HCT116 (cell line): ENCODE data around the gene CT45A7. TPM values are rescaled to one million over a fixed set of nuclear protein-coding genes. Genes with fewer than 3 reads are reported as not detected.
"Not testable (repeated sequence)": the region's sequence is repeated elsewhere in the genome, so short reads cannot be mapped to it uniquely, and the experiment has no call there.

ENCODE experiments used
- ATAC-seq: fragments of 200-7000 bp; cut with Tn5 transposase; 2 replicates; pipeline ENCODE4 v1.9.1; 2020; ENCODE audit warnings: mild to moderate bottlenecking, moderate library complexity
- BruUV-seq: library from RNA; stranded (reverse); fragments of 400-500 nt; replicated peaks from 2 replicates; lab custom pipeline; 2021; lab: Mats Ljungman, UMichigan
- CTCF ChIA-PET: fragments of 300-600 bp; sonication (Branson Sonifier 250); formaldehyde crosslinking; loops from one replicate; lab custom pipeline; 2021; ENCODE audit warnings: antibody characterized with exemption; lab: Charles Lee
- POLR2A ChIA-PET: fragments of 300-600, 350-600 bp; sonication (Branson Sonifier 250); formaldehyde crosslinking; loops from one replicate; lab custom pipeline; 2021; ENCODE audit warnings: antibody characterized with exemption; lab: Charles Lee
- RAD21 ChIA-PET, 2 experiments: fragments of 300-600 bp; sonication (Branson Sonifier 250); formaldehyde crosslinking; loops; one replicate each; lab custom pipeline; 2023; ENCODE audit warnings: low total read pairs in 2 of 2; ENCODE audit not compliant: uncharacterized antibody in 2 of 2, unreplicated experiment in 2 of 2, low non-redundant PET in 1 of 2; lab: Charles Lee
- DNase-seq: peaks from one replicate; pipeline ENCODE4 v3.0.0-alpha.2; 2010; ENCODE audit warnings: low read depth, low spot score
- H2AFZ ChIP-seq: fragments of 200-600 bp; shearing (Covaris generic), sonication (generic); 2 replicates; pipeline ENCODE4 v1.6.1; 2017; ENCODE audit warnings: low read depth, mixed run types, mixed read lengths, antibody characterized with exemption, low read length; ENCODE audit not compliant: poor library complexity, severe bottlenecking
- H3K27ac ChIP-seq: 2 replicates; pipeline ENCODE4 v1.5.1; 2012; ENCODE audit warnings: low read depth, low read length
- H3K27me3 ChIP-seq: fragments of 200-600 bp; sonication (generic); 2 replicates; pipeline ENCODE4 v1.6.1; 2016; ENCODE audit warnings: mixed run types, low read length, mixed read lengths; ENCODE audit not compliant: insufficient read depth
- H3K36me3 ChIP-seq, 2 experiments: fragments of 200-500 bp in 1 of 2; fragments of 200-600 bp in 1 of 2; sonication (Bioruptor generic) in 1 of 2; sonication (generic) in 1 of 2; 2 replicates each; pipeline versions ENCODE4 v1.5.1 to v1.6.1; 2014 to 2016; ENCODE audit warnings: low read length in 2 of 2, inconsistent platforms in 1 of 2, mixed read lengths in 1 of 2, mixed run types in 1 of 2; ENCODE audit not compliant: insufficient read depth in 2 of 2, control insufficient read depth in 1 of 2
- H3K4me1 ChIP-seq, 2 experiments: fragments of 200-600 bp in 1 of 2; sonication (generic) in 1 of 2; 2 replicates each; pipeline versions ENCODE4 v1.5.1 to v1.6.1; 2012 to 2017; ENCODE audit warnings: low read length in 2 of 2, inconsistent platforms in 1 of 2, mild to moderate bottlenecking in 1 of 2, mixed read lengths in 1 of 2, mixed run types in 1 of 2, moderate library complexity in 1 of 2; ENCODE audit not compliant: insufficient read depth in 2 of 2, control insufficient read depth in 1 of 2
- H3K4me2 ChIP-seq: fragments of 200-600 bp; sonication (generic); 2 replicates; pipeline ENCODE4 v1.6.1; 2017; ENCODE audit warnings: mixed run types, low read length, mixed read lengths
- H3K4me3 ChIP-seq, 2 experiments: fragments of 200-600 bp in 1 of 2; sonication (generic) in 1 of 2; replicated peaks in 1 of 2; 2 replicates each; pipeline ENCODE4 v1.5.1; 2011 to 2016; ENCODE audit warnings: low read length in 2 of 2, control low read depth in 1 of 2, low read depth in 1 of 2, mild to moderate bottlenecking in 1 of 2, mixed read lengths in 1 of 2, mixed run types in 1 of 2
- H3K79me2 ChIP-seq: fragments of 200-600 bp; sonication (generic); 2 replicates; pipeline ENCODE4 v1.6.1; 2017; ENCODE audit warnings: mild to moderate bottlenecking, mixed run types, low read length, moderate library complexity, mixed read lengths; ENCODE audit not compliant: insufficient read depth
- H3K9ac ChIP-seq: fragments of 200-600 bp; sonication (generic); 2 replicates; pipeline ENCODE4 v1.6.1; 2016; ENCODE audit warnings: low read length, mixed read lengths
- H3K9me2 ChIP-seq: fragments of 200-600 bp; sonication (generic), shearing (Covaris generic); 2 replicates; pipeline ENCODE4 v1.6.1; 2017; ENCODE audit warnings: mixed run types, mild to moderate bottlenecking, moderate library complexity; ENCODE audit not compliant: insufficient read depth
- H3K9me3 ChIP-seq, 2 experiments: fragments of 200-500 bp in 1 of 2; fragments of 200-600 bp in 1 of 2; sonication (Bioruptor generic) in 1 of 2; sonication (generic) in 1 of 2; 2 replicates each; pipeline ENCODE4 v1.6.1; 2014 to 2017; ENCODE audit warnings: low read length in 2 of 2, mixed read lengths in 2 of 2, inconsistent platforms in 1 of 2, low read depth in 1 of 2, mild to moderate bottlenecking in 1 of 2, mixed run types in 1 of 2, moderate library complexity in 1 of 2; ENCODE audit not compliant: control insufficient read depth in 1 of 2, insufficient read depth in 1 of 2
- H4K20me1 ChIP-seq: fragments of 200-600 bp; sonication (generic), shearing (Covaris generic); 2 replicates; pipeline ENCODE4 v1.6.1; 2017; ENCODE audit warnings: mixed run types, mild to moderate bottlenecking, moderate library complexity; ENCODE audit not compliant: insufficient read depth
- intact Hi-C: fragments of 100-400 bp; cut with micrococcal nuclease; formaldehyde crosslinking; loops from 2 replicates; pipeline ENCODE4 v1.10.0; 2022
- total RNA-seq: library from RNA; stranded (reverse); gene quantifications from one replicate; pipeline ENCODE4 v1.2.1, GENCODE V29; 2021; ENCODE audit not compliant: unreplicated experiment

Gene CT45A7
- total RNA-seq, 1 experiment from 2014 or later = not detected

DNA sequence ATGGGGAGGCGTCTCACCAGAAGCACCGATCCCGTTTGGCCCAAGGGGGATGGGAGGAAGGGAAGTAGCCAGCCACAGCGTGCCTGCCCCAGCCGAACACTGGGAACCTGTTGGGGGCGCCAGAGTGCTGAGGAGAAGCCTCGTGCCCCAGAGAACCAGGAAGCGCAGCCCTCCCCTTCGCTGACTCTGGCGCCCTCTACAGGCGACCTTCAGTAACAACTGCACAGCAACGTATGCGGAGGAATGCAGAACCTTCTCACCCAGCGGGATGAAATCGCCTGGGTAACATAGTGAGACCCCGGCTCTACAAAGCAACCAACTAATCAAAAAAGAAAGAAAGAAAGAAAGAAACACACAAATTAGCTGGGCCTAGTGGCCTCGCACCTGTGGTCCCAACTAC is 17.2 kb downstream of the CT45A7 start, which contains the start of gene CT45A2:
Gene CT45A2, minus strand, starts transcription at position 101 of the 400 bp plus-strand sequence. CDS start 3,747 bp downstream, outside the sequence.
- H3K9me3 ChIP-seq, RAD21 ChIA-PET, H3K9me2 ChIP-seq, H3K4me1 ChIP-seq, H3K4me2 ChIP-seq, intact Hi-C loops, H3K36me3 ChIP-seq, H3K4me3 ChIP-seq, CTCF ChIA-PET, H3K79me2 ChIP-seq, POLR2A ChIA-PET, H3K9ac ChIP-seq, H3K27me3 ChIP-seq, H4K20me1 ChIP-seq, DNase-seq, ATAC-seq, H2AFZ ChIP-seq, BruUV-seq, H3K27ac ChIP-seq: not testable (repeated sequence)

DNA sequence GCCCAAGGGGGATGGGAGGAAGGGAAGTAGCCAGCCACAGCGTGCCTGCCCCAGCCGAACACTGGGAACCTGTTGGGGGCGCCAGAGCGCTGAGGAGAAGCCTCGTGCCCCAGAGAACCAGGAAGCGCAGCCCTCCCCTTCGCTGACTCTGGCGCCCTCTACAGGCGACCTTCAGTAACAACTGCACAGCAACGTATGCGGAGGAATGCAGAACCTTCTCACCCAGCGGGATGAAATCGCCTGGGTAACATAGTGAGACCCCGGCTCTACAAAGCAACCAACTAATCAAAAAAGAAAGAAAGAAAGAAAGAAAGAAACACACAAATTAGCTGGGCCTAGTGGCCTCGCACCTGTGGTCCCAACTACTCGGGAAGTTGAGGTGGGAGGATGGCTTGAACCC is 34.4 kb downstream of the CT45A7 start, which contains the start of gene CT45A6:
Gene CT45A6, minus strand, starts transcription at position 101 of the 400 bp plus-strand sequence. CDS start 3,794 bp downstream, outside the sequence.
- BruUV-seq, CTCF ChIA-PET, H3K9ac ChIP-seq, H3K79me2 ChIP-seq, H3K36me3 ChIP-seq, ATAC-seq, DNase-seq, H3K9me3 ChIP-seq, POLR2A ChIA-PET, H2AFZ ChIP-seq, H3K4me2 ChIP-seq, H3K4me1 ChIP-seq, H3K27me3 ChIP-seq, H3K27ac ChIP-seq, H3K4me3 ChIP-seq, H3K9me2 ChIP-seq, RAD21 ChIA-PET, intact Hi-C loops, H4K20me1 ChIP-seq: not testable (repeated sequence)

DNA sequence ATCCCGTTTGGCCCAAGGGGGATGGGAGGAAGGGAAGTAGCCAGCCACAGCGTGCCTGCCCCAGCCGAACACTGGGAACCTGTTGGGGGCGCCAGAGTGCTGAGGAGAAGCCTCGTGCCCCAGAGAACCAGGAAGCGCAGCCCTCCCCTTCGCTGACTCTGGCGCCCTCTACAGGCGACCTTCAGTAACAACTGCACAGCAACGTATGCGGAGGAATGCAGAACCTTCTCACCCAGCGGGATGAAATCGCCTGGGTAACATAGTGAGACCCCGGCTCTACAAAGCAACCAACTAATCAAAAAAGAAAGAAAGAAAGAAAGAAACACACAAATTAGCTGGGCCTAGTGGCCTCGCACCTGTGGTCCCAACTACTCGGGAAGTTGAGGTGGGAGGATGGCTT is 51.7 kb downstream of the CT45A7 start, which contains the start of gene CT45A5:
Gene CT45A5, minus strand, starts transcription at position 101 of the 400 bp plus-strand sequence. CDS start 3,774 bp downstream, outside the sequence.
- H3K9me2 ChIP-seq, CTCF ChIA-PET, H2AFZ ChIP-seq, H3K27me3 ChIP-seq, DNase-seq, H3K79me2 ChIP-seq, POLR2A ChIA-PET, H3K4me1 ChIP-seq, H3K9ac ChIP-seq, ATAC-seq, intact Hi-C loops, H3K9me3 ChIP-seq, H3K4me3 ChIP-seq, H4K20me1 ChIP-seq, H3K36me3 ChIP-seq, RAD21 ChIA-PET, H3K4me2 ChIP-seq, H3K27ac ChIP-seq, BruUV-seq: not testable (repeated sequence)

Other genes starting within 250 kb of the CT45A7 start
- gene CT45A1, start 123.6 kb downstream of the CT45A7 start, total RNA-seq = not detected
- 0.30 TPM for gene CT45A3, start 69.1 kb downstream of the CT45A7 start, total RNA-seq
- gene CT45A5, start 51.8 kb downstream of the CT45A7 start, total RNA-seq = not detected
- not detected for gene CT45A6, start 34.5 kb downstream of the CT45A7 start, total RNA-seq
- gene CT45A2, start 17.3 kb downstream of the CT45A7 start, total RNA-seq = not detected
- not detected for gene CT45A8, start 17.3 kb upstream of the CT45A7 start, total RNA-seq
- not detected for gene CT45A9, start 34.5 kb upstream of the CT45A7 start, total RNA-seq
- gene CT45A10, start 56.2 kb upstream of the CT45A7 start, total RNA-seq = not detected
- gene SAGE1, start 56.4 kb upstream of the CT45A7 start, total RNA-seq = not detected
- 23.2 TPM for gene MMGT1, start 136.7 kb upstream of the CT45A7 start, total RNA-seq
- gene SLC9A6, start 148.2 kb upstream of the CT45A7 start, total RNA-seq = 10.8 TPM